ENCODE results near the gene IRF2BPL.

The IRF2BPL gene

DNA sequence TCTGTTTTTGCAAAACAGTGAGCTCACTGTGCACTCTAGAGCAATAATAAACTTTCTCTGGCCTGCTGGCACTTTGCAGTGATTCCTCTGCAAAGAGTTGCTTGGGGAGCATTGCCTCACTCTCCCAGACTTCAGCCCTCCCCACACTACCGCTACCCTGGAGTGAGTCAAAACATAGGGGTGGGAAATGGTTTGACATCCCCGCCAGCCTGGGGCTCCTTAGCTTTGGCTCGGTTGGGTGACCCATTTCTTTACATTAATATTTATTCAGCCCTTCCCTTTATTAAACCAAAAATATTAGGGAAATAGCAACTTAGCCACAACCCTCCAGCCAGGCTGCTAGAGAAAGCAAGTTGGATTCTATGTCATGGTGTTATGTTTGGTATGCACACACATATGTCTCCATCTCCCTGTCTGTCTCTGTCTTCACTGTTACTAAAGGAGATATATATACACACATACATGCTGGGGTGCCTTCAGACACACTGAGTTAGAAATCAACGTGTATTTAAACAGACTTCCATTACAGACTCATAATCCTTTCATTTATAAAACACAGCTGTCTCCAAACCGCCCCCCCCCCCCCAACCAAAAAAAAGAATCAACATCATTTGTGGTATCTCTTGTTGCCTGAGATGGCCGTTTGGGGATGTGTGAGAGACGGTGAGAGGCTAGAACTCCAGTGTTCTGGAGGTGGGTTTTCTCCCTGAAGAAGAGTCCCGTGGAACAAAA, 3.4 kb upstream of the IRF2BPL start:
- TF ChIP-seq, protein P1, sequence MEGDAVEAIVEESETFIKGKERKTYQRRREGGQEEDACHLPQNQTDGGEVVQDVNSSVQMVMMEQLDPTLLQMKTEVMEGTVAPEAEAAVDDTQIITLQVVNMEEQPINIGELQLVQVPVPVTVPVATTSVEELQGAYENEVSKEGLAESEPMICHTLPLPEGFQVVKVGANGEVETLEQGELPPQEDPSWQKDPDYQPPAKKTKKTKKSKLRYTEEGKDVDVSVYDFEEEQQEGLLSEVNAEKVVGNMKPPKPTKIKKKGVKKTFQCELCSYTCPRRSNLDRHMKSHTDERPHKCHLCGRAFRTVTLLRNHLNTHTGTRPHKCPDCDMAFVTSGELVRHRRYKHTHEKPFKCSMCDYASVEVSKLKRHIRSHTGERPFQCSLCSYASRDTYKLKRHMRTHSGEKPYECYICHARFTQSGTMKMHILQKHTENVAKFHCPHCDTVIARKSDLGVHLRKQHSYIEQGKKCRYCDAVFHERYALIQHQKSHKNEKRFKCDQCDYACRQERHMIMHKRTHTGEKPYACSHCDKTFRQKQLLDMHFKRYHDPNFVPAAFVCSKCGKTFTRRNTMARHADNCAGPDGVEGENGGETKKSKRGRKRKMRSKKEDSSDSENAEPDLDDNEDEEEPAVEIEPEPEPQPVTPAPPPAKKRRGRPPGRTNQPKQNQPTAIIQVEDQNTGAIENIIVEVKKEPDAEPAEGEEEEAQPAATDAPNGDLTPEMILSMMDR (IDR thresholded peaks at IDR 0.05; ENCODE audit: extremely low read depth, missing control alignments), result no peak
- DNase-seq (ENCODE audit: low spot score), result no peak

DNA sequence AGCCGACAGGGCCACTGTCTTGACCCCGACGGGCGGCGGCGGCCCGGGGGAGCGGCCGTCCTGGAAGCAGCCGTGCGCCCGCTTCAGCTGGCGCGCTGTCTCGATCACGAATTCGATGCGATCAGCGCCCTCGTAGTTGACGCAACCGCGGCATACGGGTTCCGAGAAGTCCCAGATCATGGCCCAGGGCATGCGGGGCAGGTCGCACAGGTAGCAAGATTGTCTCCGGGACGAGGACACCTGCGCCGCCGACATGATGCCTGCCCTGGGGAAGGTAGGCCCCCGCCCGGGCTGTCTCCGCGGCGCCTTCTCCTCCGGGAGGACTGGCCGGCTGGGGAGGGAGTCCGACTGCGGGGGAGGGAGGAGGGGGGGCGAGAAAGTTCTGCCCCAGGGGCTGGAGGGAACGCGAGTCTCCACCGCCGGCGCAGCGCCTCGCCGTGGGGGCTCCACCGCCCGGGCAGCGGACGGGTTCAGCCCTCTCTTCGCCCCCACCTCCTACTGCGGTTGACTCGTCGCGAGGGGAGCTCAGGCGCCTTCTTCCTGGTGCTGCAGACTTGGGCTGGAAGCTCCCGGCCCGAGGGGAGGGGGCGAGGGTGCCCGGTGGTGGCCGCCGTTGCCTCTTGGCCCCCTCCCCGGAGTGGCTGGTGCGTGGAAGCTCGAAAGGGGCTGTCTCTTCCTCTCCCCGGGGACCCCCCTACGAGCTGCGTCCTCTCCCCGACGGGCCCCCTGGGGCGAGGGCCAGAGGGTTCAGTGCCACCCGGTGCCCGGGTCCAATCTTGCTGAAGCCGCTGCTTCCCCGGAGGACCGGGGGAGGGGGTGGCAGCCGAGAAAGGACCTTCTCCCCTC, 747 bp downstream of the IRF2BPL start:
- TF ChIP-seq, protein P1 (IDR thresholded peaks at IDR 0.05; ENCODE audit: extremely low read depth, missing control alignments), result no peak
- peak; percentile 90 for DNase-seq (ENCODE audit: low spot score)

DNA sequence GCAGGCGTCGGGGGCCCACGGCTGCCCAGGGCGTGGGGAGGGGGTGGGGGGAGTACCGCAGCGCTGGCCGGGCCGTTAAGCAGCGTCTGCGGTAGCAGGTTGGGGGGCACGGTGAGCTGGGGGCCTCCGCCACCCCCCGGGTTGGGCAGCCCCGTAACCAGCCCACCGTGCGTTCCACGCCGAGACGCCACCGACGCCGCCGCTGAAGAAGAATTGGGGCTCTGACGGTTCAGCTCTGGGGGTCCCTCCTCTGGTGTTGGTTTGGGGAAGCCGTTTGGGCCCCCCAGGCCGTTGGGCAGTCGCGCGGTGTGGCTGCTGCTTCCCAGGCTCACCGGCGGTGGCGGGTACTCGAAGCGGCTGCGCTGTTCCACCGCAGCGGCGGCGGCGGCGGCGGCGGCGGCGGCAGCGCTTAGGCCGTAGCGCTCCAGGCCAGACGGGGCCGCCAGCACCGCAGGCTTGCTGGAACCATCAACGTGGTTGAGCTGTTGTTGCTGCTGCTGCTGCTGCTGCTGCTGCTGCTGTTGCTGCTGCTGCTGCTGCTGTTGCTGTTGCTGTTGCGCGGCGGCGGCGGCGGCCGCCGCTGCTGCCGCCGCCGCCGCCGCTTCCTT, 1.5 kb downstream of the IRF2BPL start:
- DNase-seq (ENCODE audit: low spot score), result peak; percentile 85

DNA sequence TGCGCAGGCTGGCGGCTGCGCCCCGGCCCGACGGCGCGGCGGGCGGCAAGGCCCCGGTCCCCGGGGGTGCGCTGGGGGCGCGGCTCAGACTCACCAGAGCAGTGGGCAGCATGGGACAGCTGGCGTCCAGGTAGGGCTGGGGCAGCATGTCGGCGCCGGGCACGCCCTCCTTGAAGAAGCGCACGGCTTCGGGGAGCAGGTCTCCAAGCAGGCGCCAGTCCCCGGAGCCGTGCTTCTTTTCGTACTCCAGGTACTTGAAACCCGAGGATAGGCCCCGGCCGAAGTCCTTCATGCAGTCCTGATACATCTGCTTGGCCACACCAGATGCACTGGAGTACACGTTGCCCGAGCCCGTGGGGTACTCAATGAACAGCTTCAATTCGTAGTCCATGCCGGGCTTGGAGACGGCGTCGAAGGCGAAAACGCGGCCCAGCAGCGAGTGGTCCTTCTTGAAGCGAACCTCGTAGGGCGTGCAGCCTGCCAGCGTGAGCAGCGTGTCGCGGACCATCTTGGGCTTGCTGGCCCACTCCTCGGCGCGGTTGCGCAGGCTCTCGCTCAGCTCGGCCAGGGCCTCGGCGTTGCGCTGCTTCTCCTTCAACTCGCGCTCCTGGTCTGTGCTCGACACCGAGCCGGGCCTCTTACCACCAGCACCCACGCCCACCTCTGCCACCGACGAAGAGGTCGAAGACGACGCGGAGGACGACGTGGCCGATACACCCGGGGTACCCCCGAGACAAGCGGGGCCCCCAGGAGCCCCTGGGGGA, 2.2 kb downstream of the IRF2BPL start:
- TF ChIP-seq, protein P1 (IDR thresholded peaks at IDR 0.05; ENCODE audit: extremely low read depth, missing control alignments), result no peak
- DNase-seq (ENCODE audit: low spot score), result peak; percentile 49

More for the DNA sequence above, 1.5 kb downstream of the IRF2BPL start:
- TF ChIP-seq, protein P1 (IDR thresholded peaks at IDR 0.05; ENCODE audit: extremely low read depth, missing control alignments), result no peak

DNA sequence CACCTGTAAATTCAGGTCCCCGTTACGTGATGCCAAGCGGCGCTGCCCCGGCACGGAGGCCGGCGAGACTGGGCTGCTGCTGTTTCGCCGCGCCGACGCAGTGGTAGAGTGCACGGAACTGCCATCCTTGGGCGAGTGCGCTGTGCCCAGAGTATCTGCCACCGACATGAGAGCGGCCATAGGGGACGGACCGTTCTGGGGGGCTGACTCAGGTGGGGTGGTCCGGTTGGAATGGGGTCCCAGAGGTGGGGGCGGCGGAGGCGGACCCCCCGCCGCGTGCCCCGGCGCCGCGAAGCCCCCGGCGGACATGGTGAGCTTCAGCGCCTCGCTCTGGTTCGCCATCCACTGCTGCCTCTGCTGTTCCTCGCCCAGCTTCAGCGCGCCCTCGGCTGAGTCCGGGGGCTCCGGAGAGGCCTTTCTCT, 2.8 kb downstream of the IRF2BPL start:
- TF ChIP-seq, protein P1 (IDR thresholded peaks at IDR 0.05; ENCODE audit: extremely low read depth, missing control alignments), result no peak
- DNase-seq (ENCODE audit: low spot score), result no peak

DNA sequence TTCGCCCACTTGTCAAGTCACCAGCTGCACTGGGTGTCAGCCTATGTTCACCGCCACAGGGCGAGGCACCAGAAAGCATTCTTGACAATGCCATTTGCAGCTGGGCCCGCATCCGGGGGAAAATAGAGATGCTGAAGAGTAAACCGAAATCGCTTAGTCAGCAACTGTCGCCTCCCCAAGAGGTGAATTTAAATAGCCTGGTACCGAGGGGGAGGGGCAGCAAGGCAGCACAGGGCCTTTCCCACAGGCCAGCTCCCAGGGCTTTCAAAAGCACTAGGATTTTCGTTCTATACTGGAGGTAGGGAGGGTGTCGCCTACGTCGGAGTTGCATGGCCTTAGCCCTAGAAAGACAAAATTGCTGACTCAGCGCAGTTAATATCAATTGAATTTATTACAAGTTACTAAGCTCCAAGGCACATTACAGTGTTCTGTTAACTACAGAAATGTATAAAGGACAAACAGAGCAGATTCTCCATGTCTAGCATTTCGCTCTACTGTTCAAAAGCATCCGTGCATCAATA, 4.3 kb downstream of the IRF2BPL start:
- DNase-seq (ENCODE audit: low spot score), result no peak
- TF ChIP-seq, protein P1 (IDR thresholded peaks at IDR 0.05; ENCODE audit: extremely low read depth, missing control alignments), result no peak

All from GM20000 (cell line).